ENCODE measurements around the gene AK5.

The AK5 gene

DNA sequence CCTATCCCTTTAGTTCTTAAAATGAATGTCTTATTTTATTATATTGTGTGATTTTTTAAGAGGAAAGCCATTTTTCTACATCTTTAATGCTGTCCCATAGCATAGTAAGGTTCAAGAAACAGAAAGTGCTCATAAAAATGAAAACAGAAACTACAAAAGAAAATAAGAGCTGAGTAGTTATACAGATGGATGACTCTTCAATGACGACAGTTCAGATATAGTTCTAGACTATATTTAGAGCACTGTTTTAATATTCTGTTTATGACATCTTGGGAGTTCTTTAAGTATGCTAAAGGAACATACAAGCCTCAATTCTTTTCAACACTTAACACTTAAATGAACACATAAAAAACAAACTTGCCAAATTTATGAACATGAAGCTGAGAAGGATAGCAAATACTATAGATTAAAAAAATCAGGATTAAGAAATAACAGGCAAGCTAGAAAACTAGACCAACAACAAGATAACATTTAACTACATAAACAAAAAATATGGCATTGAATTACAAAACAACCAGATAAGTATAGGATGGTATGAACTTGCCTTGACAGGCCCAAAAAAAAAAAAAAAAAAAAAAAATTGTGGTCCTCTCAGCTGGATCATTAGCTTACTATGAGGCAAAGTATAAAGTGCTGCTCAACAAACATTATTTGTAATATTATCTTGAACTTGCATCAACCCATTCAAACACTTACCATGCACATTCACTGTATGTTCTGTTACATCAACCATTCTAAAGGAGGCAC is 312.7 kb downstream of the AK5 start:
- no peak for DNase-seq (ENCODE audit: low read depth)

DNA sequence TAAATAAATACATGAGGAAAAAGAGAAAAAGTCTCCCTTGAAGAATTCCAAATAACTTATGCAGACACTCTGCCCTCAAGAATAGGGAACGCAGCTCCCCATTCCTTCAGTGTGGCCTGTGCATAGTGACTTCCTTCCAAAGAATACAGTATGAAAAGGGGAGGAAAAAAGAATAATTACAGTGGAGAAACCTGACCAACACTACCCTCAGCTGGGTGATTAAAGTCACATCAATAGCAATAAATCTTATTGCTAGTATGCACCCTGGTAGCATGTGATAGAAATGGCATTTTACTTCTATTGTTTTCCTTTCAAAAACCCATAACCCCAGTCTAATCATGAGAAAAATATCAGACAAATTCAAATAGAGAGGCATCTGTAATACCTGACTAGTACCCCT is 315.5 kb downstream of the AK5 start:
- DNase-seq (ENCODE audit: low read depth) = no peak

DNA sequence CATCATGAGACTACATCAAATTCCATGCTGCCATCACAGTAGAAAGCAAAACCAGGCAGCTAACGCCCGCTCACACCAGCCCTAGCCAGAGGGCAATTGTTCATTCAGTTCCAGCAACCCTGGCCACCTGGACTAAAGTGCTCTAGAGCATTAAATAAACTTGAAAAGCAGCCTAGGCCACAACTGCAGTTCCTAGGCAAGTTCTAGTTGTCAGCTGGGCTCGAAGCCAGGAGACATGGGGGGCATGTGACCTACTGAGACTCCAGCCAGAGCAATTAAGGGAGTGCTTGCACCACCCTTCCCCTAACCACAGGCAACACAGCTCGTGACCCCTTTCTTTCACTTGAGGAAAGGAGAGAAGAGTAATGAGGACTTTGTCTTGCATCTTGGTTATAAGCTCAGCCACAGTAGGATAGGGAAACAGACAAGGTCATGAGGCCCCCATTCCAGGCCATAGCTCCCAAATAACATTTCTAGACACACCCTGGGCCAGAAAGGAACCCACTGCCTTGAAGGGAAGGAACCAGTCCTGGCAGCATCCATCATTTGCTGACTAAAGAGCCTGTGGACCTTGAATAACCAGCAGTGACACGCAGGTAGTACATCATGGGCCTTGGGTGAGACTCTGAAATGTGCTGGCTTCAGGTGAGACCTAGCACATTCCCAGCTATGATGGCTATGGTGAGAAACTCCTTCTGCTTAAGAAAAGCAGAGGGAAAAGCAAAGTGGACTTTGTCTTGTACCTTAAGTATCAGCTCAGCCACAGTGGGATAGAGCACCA is 323.6 kb downstream of the AK5 start:
- DNase-seq (ENCODE audit: low read depth) = peak; percentile 14

DNA sequence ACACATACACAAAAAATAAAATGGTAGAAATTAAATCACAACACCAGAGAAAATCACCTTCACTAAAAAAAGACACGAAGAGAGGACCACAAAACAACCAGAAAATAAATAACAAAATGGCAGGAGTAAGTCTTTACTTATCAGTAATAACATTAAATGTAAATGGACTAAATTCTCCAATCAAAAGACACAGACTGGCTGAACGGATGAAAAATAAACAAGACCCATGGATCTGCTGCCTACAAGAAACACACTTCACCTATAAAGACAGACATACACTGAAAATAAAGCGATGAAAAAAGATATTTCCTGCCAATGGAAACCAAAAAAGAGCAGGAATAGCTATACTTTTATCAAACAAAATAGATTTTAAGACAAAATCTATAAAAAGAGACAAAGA is 327.1 kb downstream of the AK5 start:
- no peak for DNase-seq (ENCODE audit: low read depth)

Data from CMK (cell line).